Hematopoietic multipotent progenitor cell treated with erythropoietin and hydrocortisone succinate and interleukin-3 and kit ligand, for 17 days (in vitro differentiated cells): ENCODE data around the gene PSMB7.

ENCODE experiments used
- DNase-seq: peaks from one replicate; pipeline ENCODE4 v3.0.0-alpha.2; 2015; ENCODE audit warnings: low spot score

The PSMB7 gene

GRCh38 chr9:124326378-124326777, 88.9 kb downstream of the PSMB7 start:
- no peak for DNase-seq

- DNase-seq, result no peak
Measured at GRCh38 chr9:124325816-124326215, 89.4 kb downstream of the PSMB7 start.

- no peak for DNase-seq
Measured at GRCh38 chr9:124323904-124324303, 91.3 kb downstream of the PSMB7 start.

GRCh38 chr9:124322618-124323432, 92.4 kb downstream of the PSMB7 start:
- no peak for DNase-seq

- no peak for DNase-seq
Measured at GRCh38 chr9:124321935-124322334, 93.3 kb downstream of the PSMB7 start.

GRCh38 chr9:124321416-124321815, 93.8 kb downstream of the PSMB7 start:
- no peak for DNase-seq

GRCh38 chr9:124320062-124320973, 94.9 kb downstream of the PSMB7 start:
- peak; percentile 26 for DNase-seq

- no peak for DNase-seq
Measured at GRCh38 chr9:124315882-124316281, 99.4 kb downstream of the PSMB7 start.

- no peak for DNase-seq
Measured at GRCh38 chr9:124313940-124314339, 101.3 kb downstream of the PSMB7 start.

- no peak for DNase-seq
Measured at GRCh38 chr9:124312290-124313265, 102.7 kb downstream of the PSMB7 start.

GRCh38 chr9:124311283-124311682, 104.0 kb downstream of the PSMB7 start:
- no peak for DNase-seq

GRCh38 chr9:124309667-124310084, 105.6 kb downstream of the PSMB7 start:
- no peak for DNase-seq

- DNase-seq, result no peak
Measured at GRCh38 chr9:124308606-124309491, 106.4 kb downstream of the PSMB7 start.

GRCh38 chr9:124307379-124308030, 107.7 kb downstream of the PSMB7 start:
- no peak for DNase-seq

GRCh38 chr9:124306098-124306735, 109.0 kb downstream of the PSMB7 start:
- no peak for DNase-seq

GRCh38 chr9:124304285-124304684, 111.0 kb downstream of the PSMB7 start:
- no peak for DNase-seq

GRCh38 chr9:124303762-124304161, 111.5 kb downstream of the PSMB7 start:
- no peak for DNase-seq
